Measurements from ENCODE around the gene NCKAP5. TPM values are rescaled to one million over a fixed set of nuclear protein-coding genes. Genes with fewer than 3 reads are reported as not detected.

NCKAP5 gene
- total and polyA plus RNA-seq, 2 donors (not counting 1 experiment from before 2014, with no cell fraction given) = not detected

GRCh38 chr2:133204421-133204820 is 363.8 kb downstream of the NCKAP5 start:
- Histone ChIP-seq H4K20me1 (ENCODE audit: control insufficient read depth, insufficient read depth, low read length, poor library complexity, severe bottlenecking) (no peaks in the 10 kb centered on the region), H3K4me2 (replicated peaks; ENCODE audit: low read depth, low read length, poor library complexity, severe bottlenecking) (no peak overlapping the region), H2AFZ (ENCODE audit: insufficient read depth, low read depth, low read length, poor library complexity, severe bottlenecking) (no peak overlapping the region), H3K27me3 (replicated peaks in 1 of 4; ENCODE audit: control extremely low read depth in 1 of 4, control insufficient read depth in 3 of 4, insufficient read depth in 4 of 4, low read length in 3 of 4) (no peaks in the 10 kb centered on the region), H3K27ac (ENCODE audit: low read length in 2 of 2) (no peak overlapping the region), H3K79me2 (ENCODE audit: control insufficient read depth, insufficient read depth, low read length) (no peaks in the 10 kb centered on the region), H3K4me1 (ENCODE audit: control insufficient read depth in 2 of 2, insufficient read depth in 2 of 2, low read length in 2 of 2) (no peaks in the 10 kb centered on the region), H3K36me3 (replicated peaks in 1 of 2; ENCODE audit: control extremely low read depth in 1 of 2, control insufficient read depth in 1 of 2, extremely low read depth in 1 of 2, insufficient read depth in 2 of 2, low read length in 1 of 2) (no peaks in the 10 kb centered on the region), H3K9ac (ENCODE audit: low read length) (no peak overlapping the region), H3K4me3 (ENCODE audit: control extremely low read depth in 1 of 5, extremely low read depth in 1 of 5, insufficient read depth in 1 of 5, low read depth in 2 of 5, low read length in 4 of 5) (no peak overlapping the region), H3K9me3 (ENCODE audit: control extremely low read depth in 1 of 3, control insufficient read depth in 2 of 3, insufficient read depth in 1 of 3, low read length in 2 of 3) (peaks cover 0 to 6% (median 0%) of the 10 kb centered on the region in 3 donors)
- TF ChIP-seq EZH2 (IDR thresholded peaks at IDR 0.05; ENCODE audit: borderline replicate concordance, insufficient read depth, low read depth, low read length, poor library complexity, severe bottlenecking) (no peak), CTCF (IDR thresholded peaks at IDR 0.05) (no peak)
- H3K9me3 Mint-ChIP-seq (ENCODE audit: insufficient read depth) = no peaks in the 10 kb centered on the region
- ATAC-seq (ENCODE audit: low read depth) = no peak
- no peaks in the 10 kb centered on the region for H3K27me3 Mint-ChIP-seq
- WGBS (ENCODE audit: insufficient coverage) = no CpG with 5 or more reads among the region's 4 CpGs
- H3K27ac Mint-ChIP-seq = no peak overlapping the region
- intact Hi-C loops (cut with micrococcal nuclease) = no loop called here
- DNase-seq = no peak
- no peaks in the 10 kb centered on the region for H3K4me1 Mint-ChIP-seq
- H3K4me3 Mint-ChIP-seq = no peak overlapping the region
- ChIA-PET CTCF (no interaction called here), POLR2A (no interaction called here)

- Histone ChIP-seq H3K9ac (ENCODE audit: low read length) (no peak overlapping the region), H2AFZ (ENCODE audit: insufficient read depth, low read depth, low read length, poor library complexity, severe bottlenecking) (no peak overlapping the region), H3K9me3 (ENCODE audit: control extremely low read depth in 1 of 3, control insufficient read depth in 2 of 3, insufficient read depth in 1 of 3, low read length in 2 of 3) (peaks cover 0 to 3% (median 0%) of the 10 kb centered on the region in 3 donors), H3K4me2 (replicated peaks; ENCODE audit: low read depth, low read length, poor library complexity, severe bottlenecking) (no peak overlapping the region), H3K79me2 (ENCODE audit: control insufficient read depth, insufficient read depth, low read length) (no peaks in the 10 kb centered on the region), H3K4me1 (ENCODE audit: control insufficient read depth in 2 of 2, insufficient read depth in 2 of 2, low read length in 2 of 2) (no peaks in the 10 kb centered on the region), H3K27ac (ENCODE audit: low read length in 2 of 2) (no peak overlapping the region), H3K36me3 (replicated peaks in 1 of 2; ENCODE audit: control extremely low read depth in 1 of 2, control insufficient read depth in 1 of 2, extremely low read depth in 1 of 2, insufficient read depth in 2 of 2, low read length in 1 of 2) (no peaks in the 10 kb centered on the region), H3K4me3 (ENCODE audit: control extremely low read depth in 1 of 5, extremely low read depth in 1 of 5, insufficient read depth in 1 of 5, low read depth in 2 of 5, low read length in 4 of 5) (no peak overlapping the region), H3K27me3 (replicated peaks in 1 of 4; ENCODE audit: control extremely low read depth in 1 of 4, control insufficient read depth in 3 of 4, insufficient read depth in 4 of 4, low read length in 3 of 4) (no peaks in the 10 kb centered on the region), H4K20me1 (ENCODE audit: control insufficient read depth, insufficient read depth, low read length, poor library complexity, severe bottlenecking) (no peaks in the 10 kb centered on the region)
- Mint-ChIP-seq H3K27ac (no peak overlapping the region), H3K4me3 (no peak overlapping the region), H3K9me3 (ENCODE audit: insufficient read depth) (no peaks in the 10 kb centered on the region), H3K27me3 (no peaks in the 10 kb centered on the region), H3K4me1 (no peaks in the 10 kb centered on the region)
- intact Hi-C loops (cut with micrococcal nuclease) = no loop called here
- DNase-seq (no peak), ATAC-seq (ENCODE audit: low read depth) (no peak)
- 100% methylated on average over 1 of the region's 8 CpGs for WGBS (ENCODE audit: insufficient coverage)
- no peak for TF ChIP-seq CTCF (IDR thresholded peaks at IDR 0.05)
- ChIA-PET CTCF (interaction anchor here (1.1 kb wide), 1 partner anchor 34 kb away, joined by 3 read pairs; no protein-coding TSS in a partner anchor), POLR2A (no interaction called here)
Observed at GRCh38 chr2:133200684-133201421, 367.4 kb downstream of the NCKAP5 start.
